Liver (tissue), 9 donors: Measurements from ENCODE around the gene EXD3. TPM values are rescaled to one million over a fixed set of nuclear protein-coding genes. Genes with fewer than 3 reads are reported as not detected.

Experiments
- DNase-seq: peaks from one replicate; pipeline ENCODE4 v3.0.0-alpha.2; 2017; ENCODE audit warnings: low spot score
- H3K27ac ChIP-seq, 2 donors: one replicate each; pipeline ENCODE4 v1.7.0; 2013; ENCODE audit warnings: inconsistent platforms in 2 of 2, low read length in 2 of 2, control low read depth in 1 of 2, low read depth in 1 of 2, mild to moderate bottlenecking in 1 of 2
- H3K27me3 ChIP-seq, 4 donors: one replicate each; pipeline versions ENCODE4 v1.6.1 to v1.7.0; 2013; ENCODE audit warnings: low read length in 3 of 4, inconsistent platforms in 1 of 4, mild to moderate bottlenecking in 1 of 4, moderate library complexity in 1 of 4; ENCODE audit not compliant: control insufficient read depth in 4 of 4, insufficient read depth in 4 of 4
- H3K36me3 ChIP-seq, 4 donors: one replicate each; pipeline versions ENCODE4 v1.6.1 to v1.7.0; 2013; ENCODE audit warnings: low read length in 3 of 4, mild to moderate bottlenecking in 3 of 4, low read depth in 1 of 4, moderate library complexity in 1 of 4; ENCODE audit not compliant: control insufficient read depth in 4 of 4, insufficient read depth in 3 of 4
- H3K4me1 ChIP-seq, 4 donors: one replicate each; pipeline versions ENCODE4 v1.6.1 to v1.7.0; 2013; ENCODE audit warnings: low read length in 3 of 4, mild to moderate bottlenecking in 3 of 4, moderate library complexity in 1 of 4; ENCODE audit not compliant: control insufficient read depth in 4 of 4, insufficient read depth in 4 of 4
- H3K4me3 ChIP-seq, 3 donors: one replicate each; pipeline versions ENCODE4 v1.6.1 to v1.7.0; 2013; ENCODE audit warnings: low read length in 3 of 3, control low read depth in 1 of 3, low read depth in 1 of 3, mild to moderate bottlenecking in 1 of 3
- H3K9ac ChIP-seq, 2 donors: one replicate each; pipeline ENCODE4 v1.7.0; 2013; ENCODE audit warnings: low read length in 2 of 2, mild to moderate bottlenecking in 2 of 2, moderate library complexity in 2 of 2, control low read depth in 1 of 2, low read depth in 1 of 2
- H3K9me3 ChIP-seq, 4 donors: one replicate each; pipeline versions ENCODE4 v1.6.1 to v1.7.0; 2013; ENCODE audit warnings: low read length in 3 of 4; ENCODE audit not compliant: control insufficient read depth in 4 of 4
- ATF3 ChIP-seq: IDR thresholded peaks from 2 replicates; pipeline ENCODE4 v1.6.1; 2016; ENCODE audit warnings: antibody characterized with exemption
- EGR1 ChIP-seq, 2 donors: IDR thresholded peaks; 2 replicates each; pipeline ENCODE4 v1.6.1; 2016 to 2018; ENCODE audit warnings: antibody characterized with exemption in 2 of 2, low read depth in 2 of 2
- FOXA1 ChIP-seq: IDR thresholded peaks from 2 replicates; pipeline ENCODE4 v1.6.1; 2016; ENCODE audit warnings: antibody characterized with exemption
- FOXA2 ChIP-seq: IDR thresholded peaks from 2 replicates; pipeline ENCODE4 v1.6.1; 2016; ENCODE audit warnings: antibody characterized with exemption
- GABPA ChIP-seq, 2 donors: IDR thresholded peaks in 1 of 2; conservative IDR thresholded peaks in 1 of 2; 2 replicates each; pipeline ENCODE4 v1.6.1; 2016; ENCODE audit warnings: antibody characterized with exemption in 2 of 2, mild to moderate bottlenecking in 1 of 2, moderate library complexity in 1 of 2
- HNF4A ChIP-seq, 2 donors: conservative IDR thresholded peaks; 2 replicates each; pipeline ENCODE4 v1.6.1; 2016; ENCODE audit warnings: antibody characterized with exemption in 2 of 2, mild to moderate bottlenecking in 2 of 2
- HNF4G ChIP-seq: IDR thresholded peaks from 2 replicates; pipeline ENCODE4 v1.6.1; 2016; ENCODE audit warnings: antibody characterized with exemption
- JUND ChIP-seq, 2 donors: IDR thresholded peaks; 2 replicates each; pipeline ENCODE4 v1.6.1; 2016; ENCODE audit warnings: antibody characterized with exemption in 2 of 2
- NR2F2 ChIP-seq: IDR thresholded peaks from 2 replicates; pipeline ENCODE4 v1.6.1; 2016; ENCODE audit warnings: antibody characterized with exemption
- RAD21 ChIP-seq, 2 donors: IDR thresholded peaks; 2 replicates each; pipeline ENCODE4 v1.6.1; 2016; ENCODE audit warnings: antibody characterized with exemption in 2 of 2, mild to moderate bottlenecking in 2 of 2
- REST ChIP-seq: IDR thresholded peaks from 2 replicates; pipeline ENCODE4 v1.6.1; 2016; ENCODE audit warnings: antibody characterized with exemption, mild to moderate bottlenecking
- RXRA ChIP-seq, 2 donors: IDR thresholded peaks; 2 replicates each; pipeline ENCODE4 v1.6.1; 2017 to 2018; ENCODE audit warnings: antibody characterized with exemption in 2 of 2, mild to moderate bottlenecking in 1 of 2
- SP1 ChIP-seq: IDR thresholded peaks from 2 replicates; pipeline ENCODE4 v1.6.1; 2018; ENCODE audit warnings: antibody characterized with exemption, mild to moderate bottlenecking
- TAF1 ChIP-seq: conservative IDR thresholded peaks from 2 replicates; pipeline ENCODE4 v1.6.1; 2016; ENCODE audit warnings: antibody characterized with exemption, mild to moderate bottlenecking
- YY1 ChIP-seq: IDR thresholded peaks from 2 replicates; pipeline ENCODE4 v1.6.1; 2016; ENCODE audit warnings: antibody characterized with exemption, mild to moderate bottlenecking
- WGBS: extraction: QIAGEN DNeasy Blood & Tissue Kit; methylation state at CpG from one replicate; pipeline ENCODE4 v1.1.7; 2013; 5-methylcytosine and 5-hydroxymethylcytosine counted together
- polyA plus RNA-seq, 2 donors: library from polyadenylated mRNA; stranded (reverse) in 1 of 2; unstranded in 1 of 2; fragments of 200-250 nt in 1 of 2; fragments of >200 nt in 1 of 2; fragmentation: Nextera tagmentation in 1 of 2; extraction: Ambion mirVana in 1 of 2; gene quantifications; one replicate each; pipeline versions ENCODE4 v1.2.1 to v1.2.3, GENCODE V29; 2013 to 2015
- total RNA-seq, 2 donors: library from RNA; depleted of rRNA; stranded (reverse); fragments of >200 nt; gene quantifications; one replicate each; pipeline ENCODE4 v1.2.3, GENCODE V29; 2014
- TF ChIP-seq, protein P1 (sequence below): IDR thresholded peaks from 2 replicates; pipeline ENCODE4 v1.6.1; 2016; ENCODE audit warnings: antibody characterized with exemption
- TF ChIP-seq, protein P2 (sequence below): fragments of 150-350 bp; IDR thresholded peaks from 2 replicates; pipeline ENCODE4 v1.5.1; 2017; ENCODE audit warnings: improper control_type of control experiment, low read depth, low read length; ENCODE audit not compliant: missing input control
- donor health status: healthy.
- donor health status: healthy.
- donor health status: healthy.
- donor health status: healthy.
- donor health status: healthy.

Gene EXD3
- total and polyA plus RNA-seq, 4 donors: 2.5 to 6.7 (median 3.7) TPM

DNA sequence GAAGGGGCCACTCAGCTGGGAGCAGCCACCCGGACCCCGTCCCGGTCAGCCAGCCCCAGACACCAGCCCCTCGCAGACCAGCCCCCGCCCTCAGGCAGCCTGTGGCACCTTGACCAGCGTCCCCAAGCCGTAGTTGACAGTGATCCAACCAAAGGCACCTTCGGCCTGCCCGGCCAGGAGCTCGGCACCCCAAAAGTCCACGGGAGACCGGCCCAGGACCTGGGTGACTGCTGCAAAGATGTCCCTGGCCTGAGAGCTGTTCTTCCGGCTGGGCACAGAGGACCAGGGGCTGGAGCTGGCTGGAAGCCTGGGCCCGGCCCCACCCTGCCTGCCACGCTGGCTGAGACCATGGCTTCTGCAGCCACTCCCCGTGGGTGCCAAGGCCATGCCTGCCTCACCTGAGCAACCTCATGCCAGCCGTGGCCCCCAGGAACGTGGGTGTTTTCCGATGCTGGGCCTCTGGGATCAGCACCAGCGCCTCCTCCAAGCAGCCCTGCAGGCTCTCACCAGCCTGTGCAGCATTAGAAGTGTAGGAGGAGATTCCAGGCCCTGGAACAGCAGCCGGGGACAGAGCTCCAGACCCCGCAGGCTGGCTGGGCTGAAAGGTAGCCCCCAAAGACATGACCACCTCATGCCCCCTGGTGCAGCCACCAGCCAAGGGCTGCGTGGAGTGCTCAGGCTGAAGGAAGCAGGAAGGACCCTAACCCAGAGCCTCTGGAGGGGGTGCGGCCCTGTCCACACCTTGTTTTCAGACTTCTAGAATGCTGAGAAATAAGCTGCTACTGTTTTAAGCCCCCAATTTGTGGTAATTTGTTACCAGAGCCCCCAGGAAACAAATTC, 14.0 kb upstream of the EXD3 start:
- 80% methylated on average over 24 of the region's 24 CpGs for WGBS
- H3K9ac ChIP-seq: no peak overlapping the region
- H3K36me3 ChIP-seq: no peaks in the 10 kb centered on the region
- H3K4me1 ChIP-seq: peaks cover 2 to 7% (median 2%) of the 10 kb centered on the region in 4 donors
- H3K27me3 ChIP-seq: no peaks in the 10 kb centered on the region
- TF ChIP-seq FOXA1 (no peak), NR2F2 (no peak), REST (no peak), JUND (IDR thresholded peaks at IDR 0.05) (no peak), RAD21 (IDR thresholded peaks at IDR 0.05) (no peak), TAF1 (no peak), SP1 (no peak), RXRA (IDR thresholded peaks at IDR 0.05) (no peak), GABPA (IDR thresholded peaks at IDR 0.05 in 1 of 2, conservative IDR thresholded peaks at IDR 0.05 in 1 of 2) (no peak), HNF4A (conservative IDR thresholded peaks at IDR 0.05) (no peak), EGR1 (IDR thresholded peaks at IDR 0.05; ENCODE audit: low read depth in 2 of 2) (no peak), HNF4G (no peak), ATF3 (no peak), FOXA2 (no peak), YY1 (no peak)
- TF ChIP-seq, protein P1, sequence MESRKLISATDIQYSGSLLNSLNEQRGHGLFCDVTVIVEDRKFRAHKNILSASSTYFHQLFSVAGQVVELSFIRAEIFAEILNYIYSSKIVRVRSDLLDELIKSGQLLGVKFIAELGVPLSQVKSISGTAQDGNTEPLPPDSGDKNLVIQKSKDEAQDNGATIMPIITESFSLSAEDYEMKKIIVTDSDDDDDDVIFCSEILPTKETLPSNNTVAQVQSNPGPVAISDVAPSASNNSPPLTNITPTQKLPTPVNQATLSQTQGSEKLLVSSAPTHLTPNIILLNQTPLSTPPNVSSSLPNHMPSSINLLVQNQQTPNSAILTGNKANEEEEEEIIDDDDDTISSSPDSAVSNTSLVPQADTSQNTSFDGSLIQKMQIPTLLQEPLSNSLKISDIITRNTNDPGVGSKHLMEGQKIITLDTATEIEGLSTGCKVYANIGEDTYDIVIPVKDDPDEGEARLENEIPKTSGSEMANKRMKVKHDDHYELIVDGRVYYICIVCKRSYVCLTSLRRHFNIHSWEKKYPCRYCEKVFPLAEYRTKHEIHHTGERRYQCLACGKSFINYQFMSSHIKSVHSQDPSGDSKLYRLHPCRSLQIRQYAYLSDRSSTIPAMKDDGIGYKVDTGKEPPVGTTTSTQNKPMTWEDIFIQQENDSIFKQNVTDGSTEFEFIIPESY: no peak
- TF ChIP-seq, protein P2, sequence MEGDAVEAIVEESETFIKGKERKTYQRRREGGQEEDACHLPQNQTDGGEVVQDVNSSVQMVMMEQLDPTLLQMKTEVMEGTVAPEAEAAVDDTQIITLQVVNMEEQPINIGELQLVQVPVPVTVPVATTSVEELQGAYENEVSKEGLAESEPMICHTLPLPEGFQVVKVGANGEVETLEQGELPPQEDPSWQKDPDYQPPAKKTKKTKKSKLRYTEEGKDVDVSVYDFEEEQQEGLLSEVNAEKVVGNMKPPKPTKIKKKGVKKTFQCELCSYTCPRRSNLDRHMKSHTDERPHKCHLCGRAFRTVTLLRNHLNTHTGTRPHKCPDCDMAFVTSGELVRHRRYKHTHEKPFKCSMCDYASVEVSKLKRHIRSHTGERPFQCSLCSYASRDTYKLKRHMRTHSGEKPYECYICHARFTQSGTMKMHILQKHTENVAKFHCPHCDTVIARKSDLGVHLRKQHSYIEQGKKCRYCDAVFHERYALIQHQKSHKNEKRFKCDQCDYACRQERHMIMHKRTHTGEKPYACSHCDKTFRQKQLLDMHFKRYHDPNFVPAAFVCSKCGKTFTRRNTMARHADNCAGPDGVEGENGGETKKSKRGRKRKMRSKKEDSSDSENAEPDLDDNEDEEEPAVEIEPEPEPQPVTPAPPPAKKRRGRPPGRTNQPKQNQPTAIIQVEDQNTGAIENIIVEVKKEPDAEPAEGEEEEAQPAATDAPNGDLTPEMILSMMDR: no peak
- no peak overlapping the region for H3K27ac ChIP-seq
- H3K9me3 ChIP-seq: no peaks in the 10 kb centered on the region
- DNase-seq: no peak
- H3K4me3 ChIP-seq: no peak overlapping the region
